Measurements from ENCODE around the gene DCDC2. TPM values are rescaled to one million over a fixed set of nuclear protein-coding genes. Genes with fewer than 3 reads are reported as not detected.

DCDC2 gene
- total RNA-seq, 1 experiment from 2014 or later, result 5.6 TPM

- no peaks in the 10 kb centered on the region for H3K9me3 ChIP-seq (ENCODE audit: insufficient read depth, low read depth)
- CTCF ChIA-PET, result no interaction called here
- POLR2A ChIA-PET (ENCODE audit: unreplicated experiment), result no interaction called here
These were observed 123.9 kb downstream of the DCDC2 start for GRCh38 chr6:24233813-24234442.

GRCh38 chr6:24231438-24231977 is 126.4 kb downstream of the DCDC2 start:
- Histone ChIP-seq H3K4me3 (no peak overlapping the region), H3K36me3 (ENCODE audit: low read depth) (no peaks in the 10 kb centered on the region), H3K4me2 (no peak overlapping the region), H3K9me3 (ENCODE audit: insufficient read depth, low read depth) (no peaks in the 10 kb centered on the region), H2AFZ (no peak overlapping the region), H3K27me3 (ENCODE audit: insufficient read depth, low read depth) (no peaks in the 10 kb centered on the region), H3K9me2 (ENCODE audit: insufficient read depth) (no peaks in the 10 kb centered on the region), H4K20me1 (ENCODE audit: insufficient read depth) (no peaks in the 10 kb centered on the region), H3F3A (ENCODE audit: insufficient read depth, low read depth) (no peaks in the 10 kb centered on the region), H3K27ac (no peak overlapping the region), H3K4me1 (replicated peaks; ENCODE audit: insufficient read depth) (no peaks in the 10 kb centered on the region), H3K79me2 (ENCODE audit: low read depth) (no peaks in the 10 kb centered on the region)
- TF ChIP-seq EZH2 (IDR thresholded peaks at IDR 0.05; ENCODE audit: low read depth) (no peak), CTCF (conservative IDR thresholded peaks at IDR 0.05) (no peak)
- intact Hi-C loops (cut with micrococcal nuclease; ENCODE audit: unreplicated experiment), result no loop called here
- no TSS peak for BruUV-seq (replicated peaks)
- no peak for DNase-seq
- ChIA-PET CTCF (no interaction called here), POLR2A (ENCODE audit: unreplicated experiment) (no interaction called here)

More at GRCh38 chr6:24233813-24234442, 123.9 kb downstream of the DCDC2 start:
- Histone ChIP-seq H3K9me2 (ENCODE audit: insufficient read depth) (no peaks in the 10 kb centered on the region), H3F3A (ENCODE audit: insufficient read depth, low read depth) (peaks cover 7% of the 10 kb centered on the region; the same call in 1 of the 2 replicates), H3K4me2 (no peak overlapping the region), H3K79me2 (ENCODE audit: low read depth) (no peaks in the 10 kb centered on the region), H4K20me1 (ENCODE audit: insufficient read depth) (no peaks in the 10 kb centered on the region), H3K27me3 (ENCODE audit: insufficient read depth, low read depth) (no peaks in the 10 kb centered on the region), H2AFZ (no peak overlapping the region; the same call in 1 of the 2 replicates), H3K4me3 (no peak overlapping the region), H3K36me3 (ENCODE audit: low read depth) (no peaks in the 10 kb centered on the region), H3K4me1 (replicated peaks; ENCODE audit: insufficient read depth) (no peaks in the 10 kb centered on the region), H3K27ac (no peak overlapping the region)
- no peak for DNase-seq
- intact Hi-C loops (cut with micrococcal nuclease; ENCODE audit: unreplicated experiment), result no loop called here
- no TSS peak for BruUV-seq (replicated peaks)
- TF ChIP-seq EZH2 (IDR thresholded peaks at IDR 0.05; ENCODE audit: low read depth) (no peak), CTCF (conservative IDR thresholded peaks at IDR 0.05) (no peak)

GRCh38 chr6:24229696-24230405 is 128.0 kb downstream of the DCDC2 start:
- no peaks in the 10 kb centered on the region for H3K4me1 ChIP-seq (replicated peaks; ENCODE audit: insufficient read depth)
- BruUV-seq (replicated peaks), result no TSS peak
- TF ChIP-seq EZH2 (IDR thresholded peaks at IDR 0.05; ENCODE audit: low read depth) (no peak), CTCF (conservative IDR thresholded peaks at IDR 0.05) (no peak)
- H3K9me2 ChIP-seq (ENCODE audit: insufficient read depth), result no peaks in the 10 kb centered on the region
- intact Hi-C loops (cut with micrococcal nuclease; ENCODE audit: unreplicated experiment), result no loop called here
- no peak for DNase-seq
- H3K4me2 ChIP-seq, result no peak overlapping the region
- H2AFZ ChIP-seq, result no peak overlapping the region
- no peaks in the 10 kb centered on the region for H3F3A ChIP-seq (ENCODE audit: insufficient read depth, low read depth)
- no peaks in the 10 kb centered on the region for H3K36me3 ChIP-seq (ENCODE audit: low read depth)
- H3K9me3 ChIP-seq (ENCODE audit: insufficient read depth, low read depth), result no peaks in the 10 kb centered on the region
- H3K4me3 ChIP-seq, result no peak overlapping the region
- no peak overlapping the region for H3K27ac ChIP-seq
- no peaks in the 10 kb centered on the region for H3K79me2 ChIP-seq (ENCODE audit: low read depth)
- ChIA-PET POLR2A (ENCODE audit: unreplicated experiment) (no interaction called here), CTCF (no interaction called here)
- H4K20me1 ChIP-seq (ENCODE audit: insufficient read depth), result no peaks in the 10 kb centered on the region
- no peaks in the 10 kb centered on the region for H3K27me3 ChIP-seq (ENCODE audit: insufficient read depth, low read depth)
